ENCODE results near the gene THRSP. TPM values are rescaled to one million over a fixed set of nuclear protein-coding genes. Genes with fewer than 3 reads are reported as not detected.
"Not testable (repeated sequence)": the region's sequence is repeated elsewhere in the genome, so short reads cannot be mapped to it uniquely, and the experiment has no call there.

THRSP gene
- total RNA-seq, 1 donor from 2014 or later, result not detected

GRCh38 chr11:78039391-78039918 is 24.2 kb upstream of the THRSP start:
- peak; percentile 11 for DNase-seq

- peak; percentile 72 for DNase-seq
Measured at GRCh38 chr11:78039919-78040671, 23.6 kb upstream of the THRSP start.

- peak; percentile 19 for DNase-seq
Measured at GRCh38 chr11:78040691-78041379, 22.8 kb upstream of the THRSP start.

- not testable (repeated sequence) for DNase-seq
Measured at GRCh38 chr11:78041380-78041719, 22.3 kb upstream of the THRSP start.

GRCh38 chr11:78041843-78042440 is 21.7 kb upstream of the THRSP start:
- no peak for DNase-seq

GRCh38 chr11:78044706-78045105 is 19.0 kb upstream of the THRSP start:
- no peak for DNase-seq

GRCh38 chr11:78045851-78046485 is 17.7 kb upstream of the THRSP start:
- DNase-seq, result peak; percentile 75

- DNase-seq, result no peak
Measured at GRCh38 chr11:78046486-78046854, 17.2 kb upstream of the THRSP start.

GRCh38 chr11:78048561-78048960 is 15.1 kb upstream of the THRSP start:
- DNase-seq, result no peak

GRCh38 chr11:78049348-78049747 is 14.3 kb upstream of the THRSP start:
- no peak for DNase-seq

GRCh38 chr11:78050964-78051831 is 12.5 kb upstream of the THRSP start:
- DNase-seq, result no peak

- DNase-seq, result no peak
Measured at GRCh38 chr11:78054971-78055370, 8.7 kb upstream of the THRSP start.

- DNase-seq, result no peak
Measured at GRCh38 chr11:78056093-78056492, 7.6 kb upstream of the THRSP start.

GRCh38 chr11:78057462-78058055 is 6.1 kb upstream of the THRSP start:
- DNase-seq, result no peak

- DNase-seq, result not testable (repeated sequence)
Measured at GRCh38 chr11:78059749-78060328, 3.8 kb upstream of the THRSP start.

GRCh38 chr11:78060533-78060932 is 3.1 kb upstream of the THRSP start:
- no peak for DNase-seq

- DNase-seq, result no peak
Measured at GRCh38 chr11:78061088-78061920, 2.4 kb upstream of the THRSP start.

- no peak for DNase-seq
Measured at GRCh38 chr11:78061921-78062311, 1.7 kb upstream of the THRSP start.

GRCh38 chr11:78062671-78063070 is 990 bp upstream of the THRSP start:
- no peak for DNase-seq

- DNase-seq, result no peak
Measured at GRCh38 chr11:78065203-78065602, 1.5 kb downstream of the THRSP start.
